ENCODE data around the gene KRTAP1-5. TPM values are rescaled to one million over a fixed set of nuclear protein-coding genes. Genes with fewer than 3 reads are reported as not detected.

KRTAP1-5 gene
- total and polyA plus RNA-seq, 2 donors (not counting 3 experiments of a cell fraction or from before 2014, with no cell fraction given), result not detected

- no peak overlapping the region for H2AFZ ChIP-seq (ENCODE audit: low read depth, low read length)
- H3K27ac ChIP-seq (ENCODE audit: insufficient read depth, low read depth, low read length), result no peak overlapping the region
Measured at GRCh38 chr17:40980117-40980516, 46.9 kb downstream of the KRTAP1-5 start.

More at GRCh38 chr17:40980117-40980516, 46.9 kb downstream of the KRTAP1-5 start:
- no peaks in the 10 kb centered on the region for H3K9me3 ChIP-seq (replicated peaks; ENCODE audit: control insufficient read depth, insufficient read depth, low read length)
- CTCF ChIA-PET, result interaction anchor here (1.0 to 1.2 kb wide), 2 partner anchors 8 to 568 kb away, joined by 3 read pairs; no protein-coding TSS in a partner anchor
- no peaks in the 10 kb centered on the region for H3K9me1 ChIP-seq (replicated peaks; ENCODE audit: control insufficient read depth, extremely low read depth, insufficient read depth, low read length)
- no peaks in the 10 kb centered on the region for H4K20me1 ChIP-seq (replicated peaks; ENCODE audit: control insufficient read depth, extremely low read depth, insufficient read depth, low read length)
- no peaks in the 10 kb centered on the region for H3K79me2 ChIP-seq (ENCODE audit: control insufficient read depth, insufficient read depth, low read length)
- H3K4me3 ChIP-seq (replicated peaks in 1 of 3; ENCODE audit: insufficient read depth in 1 of 3, low read depth in 1 of 3, low read length in 3 of 3), result no peak overlapping the region
- no peaks in the 10 kb centered on the region for H3K4me1 ChIP-seq (ENCODE audit: control insufficient read depth, extremely low read depth, insufficient read depth, low read length)
- peaks cover 0 to 8% of the 10 kb centered on the region in 2 experiments for H3K27me3 ChIP-seq (ENCODE audit: control insufficient read depth in 2 of 2, insufficient read depth in 2 of 2, low read length in 2 of 2)
- intact Hi-C loops (cut with micrococcal nuclease) (no loop called here), dilution Hi-C loops (cut with MboI; ENCODE audit: extremely low pct_ligation_motif_present, low sequenced_read_pairs) (no loop called here)
- no peak overlapping the region for H3K9ac ChIP-seq (replicated peaks; ENCODE audit: extremely low read depth, insufficient read depth, low read length)
- H3K4me2 ChIP-seq (ENCODE audit: insufficient read depth, low read length), result no peak overlapping the region
- POLR2A ChIA-PET, result no interaction called here
- no peaks in the 10 kb centered on the region for H3K36me3 ChIP-seq (ENCODE audit: control insufficient read depth in 2 of 2, extremely low read depth in 1 of 2, insufficient read depth in 2 of 2, low read length in 2 of 2)
- DNase-seq (ENCODE audit: low read depth, low spot score), result no peak
- BruUV-seq (replicated peaks), result no TSS peak
- TF ChIP-seq POLR2AphosphoS5 (IDR thresholded peaks at IDR 0.05; ENCODE audit: insufficient read depth, low read depth, low read length), result no peak
- no peak for TF ChIP-seq JUN (IDR thresholded peaks at IDR 0.05; ENCODE audit: borderline replicate concordance, insufficient read depth, insufficient read length, low read depth)
- TF ChIP-seq GATA2 (IDR thresholded peaks at IDR 0.05; ENCODE audit: insufficient read depth, insufficient read length, low read depth, low read length), result no peak
- no peak for TF ChIP-seq POLR2A (IDR thresholded peaks at IDR 0.05; ENCODE audit: low read depth, low read length)
- TF ChIP-seq EZH2 (IDR thresholded peaks at IDR 0.05; ENCODE audit: borderline replicate concordance, low read depth, low read length, severe bottlenecking), result no peak
- TF ChIP-seq CTCF (IDR thresholded peaks at IDR 0.05; ENCODE audit: extremely low read depth in 1 of 2, insufficient read depth in 1 of 2, low read depth in 1 of 2, low read length in 2 of 2), result no peak
- TF ChIP-seq MAX (IDR thresholded peaks at IDR 0.05; ENCODE audit: insufficient read depth, insufficient read length), result no peak
- no peak for TF ChIP-seq MYC (IDR thresholded peaks at IDR 0.05; ENCODE audit: low read depth, low read length)
- no peak for TF ChIP-seq FOS (IDR thresholded peaks at IDR 0.05; ENCODE audit: borderline replicate concordance, insufficient read depth, low read length)
- no peak for FAIRE-seq

Data from endothelial cell of umbilical vein (primary cell).